Hepatocyte (in vitro differentiated cells): ENCODE data around the gene NFIA. TPM values are rescaled to one million over a fixed set of nuclear protein-coding genes. Genes with fewer than 3 reads are reported as not detected.

Experiments
- DNase-seq: peaks from one replicate; pipeline ENCODE4 v3.0.0-alpha.2; 2016; ENCODE audit warnings: low spot score
- H2AFZ ChIP-seq: fragments of 200-600 bp; sonication (generic); 2 replicates; pipeline ENCODE4 v1.6.0; 2016; ENCODE audit warnings: antibody characterized with exemption, mild to moderate bottlenecking
- H3K27ac ChIP-seq: fragments of 200-600 bp; sonication (generic); 2 replicates; pipeline ENCODE4 v1.5.1; 2016; ENCODE audit warnings: mild to moderate bottlenecking
- H3K27me3 ChIP-seq: fragments of 200-600 bp; sonication (generic); 2 replicates; pipeline ENCODE4 v1.6.1; 2016
- H3K36me3 ChIP-seq: fragments of 200-600 bp; sonication (generic); replicated peaks from 2 replicates; pipeline ENCODE4 v1.5.1; 2016; ENCODE audit warnings: low read depth; ENCODE audit not compliant: insufficient read depth
- H3K4me1 ChIP-seq: fragments of 200-600 bp; sonication (generic); 2 replicates; pipeline ENCODE4 v1.5.1; 2016; ENCODE audit warnings: mild to moderate bottlenecking, moderate library complexity; ENCODE audit not compliant: insufficient read depth
- H3K4me2 ChIP-seq: fragments of 200-600 bp; sonication (generic); 2 replicates; pipeline ENCODE4 v1.6.0; 2016
- H3K4me3 ChIP-seq: fragments of 200-600 bp; sonication (generic); 2 replicates; pipeline ENCODE4 v1.5.1; 2016; ENCODE audit warnings: mild to moderate bottlenecking
- H3K79me2 ChIP-seq: fragments of 200-600 bp; sonication (generic); 2 replicates; pipeline ENCODE4 v1.6.0; 2017; ENCODE audit warnings: mild to moderate bottlenecking
- H3K9me2 ChIP-seq: fragments of 200-600 bp; sonication (generic); replicated peaks from 2 replicates; pipeline ENCODE4 v1.6.0; 2017; ENCODE audit warnings: mild to moderate bottlenecking; ENCODE audit not compliant: insufficient read depth
- H3K9me3 ChIP-seq: fragments of 200-600 bp; sonication (generic); 2 replicates; pipeline ENCODE4 v1.5.1; 2016; ENCODE audit warnings: low read depth, mild to moderate bottlenecking
- H4K20me1 ChIP-seq: fragments of 200-600 bp; sonication (generic); 2 replicates; pipeline ENCODE4 v1.6.0; 2016; ENCODE audit warnings: mild to moderate bottlenecking; ENCODE audit not compliant: insufficient read depth, poor library complexity, severe bottlenecking
- CTCF ChIP-seq: fragments of 200-600 bp; sonication (generic); IDR thresholded peaks from 2 replicates; pipeline ENCODE4 v1.5.1; 2016; ENCODE audit warnings: antibody characterized with exemption, mild to moderate bottlenecking; ENCODE audit not compliant: poor library complexity
- EZH2 ChIP-seq: fragments of 200-600 bp; sonication (generic); IDR thresholded peaks from 2 replicates; pipeline ENCODE4 v1.6.1; 2016; ENCODE audit warnings: antibody characterized with exemption, mild to moderate bottlenecking, borderline replicate concordance
- EZH2phosphoT487 ChIP-seq: fragments of 200-600 bp; sonication (generic); IDR thresholded peaks from one replicate; pipeline ENCODE4 v1.6.1; 2018; ENCODE audit warnings: antibody characterized with exemption, mild to moderate bottlenecking, low read depth, moderate library complexity; ENCODE audit not compliant: unreplicated experiment, severe bottlenecking
- WGBS: methylation state at CpG from one replicate; pipeline ENCODE4 v1.1.6; 2016; ENCODE audit warnings: low lambda C conversion rate; ENCODE audit errors: missing lambda C conversion rate; 5-methylcytosine and 5-hydroxymethylcytosine counted together
- polyA plus RNA-seq: library from polyadenylated mRNA; unstranded; fragments of >200 nt; fragmentation: Nextera tagmentation; extraction: Ambion mirVana; gene quantifications from 2 replicates; pipeline ENCODE4 v1.2.1, GENCODE V29; 2016
- total RNA-seq: library from RNA; depleted of rRNA; stranded (reverse); fragments of >200 nt; gene quantifications from 2 replicates; pipeline ENCODE4 v1.2.3, GENCODE V29; 2014

NFIA gene
- total and polyA plus RNA-seq, 2 experiments from 2014 or later = 15.1 to 18.2 TPM

DNA sequence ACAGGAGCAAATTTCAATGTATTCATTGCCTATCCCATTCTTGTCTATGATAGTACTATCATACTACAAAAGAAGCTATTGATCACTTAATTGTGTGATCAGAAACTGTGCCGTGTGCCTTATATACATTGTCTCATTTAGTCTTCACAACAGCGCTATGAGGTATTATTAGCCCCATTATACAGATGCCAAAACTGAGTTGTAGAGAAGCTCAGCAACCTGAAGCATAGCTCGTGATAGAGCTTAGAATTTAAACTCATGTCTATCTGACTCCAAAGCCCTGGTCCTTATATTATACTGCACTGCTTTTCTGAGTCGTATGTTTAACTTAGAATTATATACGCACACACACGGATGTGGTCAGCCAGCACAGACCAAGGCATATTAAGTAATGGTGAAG is 315.1 kb downstream of the NFIA start:
- TF ChIP-seq EZH2phosphoT487 (no peak), EZH2 (no peak), CTCF (no peak)
- Histone ChIP-seq H3K36me3 (no peaks in the 10 kb centered on the region), H3K4me2 (no peak overlapping the region), H4K20me1 (no peaks in the 10 kb centered on the region), H3K9me2 (no peaks in the 10 kb centered on the region), H3K27me3 (no peaks in the 10 kb centered on the region), H3K27ac (peak overlapping the region; percentile 10), H3K9me3 (no peaks in the 10 kb centered on the region), H3K4me1 (peaks cover 26% of the 10 kb centered on the region), H3K79me2 (no peaks in the 10 kb centered on the region), H3K4me3 (no peak overlapping the region), H2AFZ (no peak overlapping the region)
- WGBS = 86% methylated on average over 6 of the region's 6 CpGs
- DNase-seq = no peak

- H3K27ac ChIP-seq = peak overlapping the region; percentile 10
These were observed 315.6 kb downstream of the NFIA start for GRCh38 chr1:61397935-61398334.

GRCh38 chr1:61399199-61399598 is 316.8 kb downstream of the NFIA start:
- Histone ChIP-seq H2AFZ (no peak overlapping the region), H3K27ac (peak overlapping the region; percentile 37), H3K9me3 (no peaks in the 10 kb centered on the region), H4K20me1 (no peaks in the 10 kb centered on the region), H3K36me3 (no peaks in the 10 kb centered on the region), H3K27me3 (no peaks in the 10 kb centered on the region), H3K4me1 (peaks cover 26% of the 10 kb centered on the region), H3K9me2 (no peaks in the 10 kb centered on the region), H3K4me2 (no peak overlapping the region), H3K79me2 (no peaks in the 10 kb centered on the region), H3K4me3 (no peak overlapping the region)
- no peak for DNase-seq
- TF ChIP-seq EZH2phosphoT487 = no peak
- no peak for TF ChIP-seq EZH2
- no peak for TF ChIP-seq CTCF
- WGBS = 44% methylated on average over 3 of the region's 3 CpGs

More at GRCh38 chr1:61397935-61398334, 315.6 kb downstream of the NFIA start:
- 43% methylated on average over 3 of the region's 3 CpGs for WGBS
- Histone ChIP-seq H3K79me2 (no peaks in the 10 kb centered on the region), H3K36me3 (no peaks in the 10 kb centered on the region), H3K9me3 (no peaks in the 10 kb centered on the region), H3K4me1 (peaks cover 26% of the 10 kb centered on the region), H2AFZ (no peak overlapping the region), H3K27me3 (no peaks in the 10 kb centered on the region), H3K4me3 (no peak overlapping the region), H3K9me2 (no peaks in the 10 kb centered on the region), H4K20me1 (no peaks in the 10 kb centered on the region), H3K4me2 (no peak overlapping the region)
- TF ChIP-seq EZH2 (no peak), EZH2phosphoT487 (no peak), CTCF (no peak)
- DNase-seq = peak; percentile 22

DNA sequence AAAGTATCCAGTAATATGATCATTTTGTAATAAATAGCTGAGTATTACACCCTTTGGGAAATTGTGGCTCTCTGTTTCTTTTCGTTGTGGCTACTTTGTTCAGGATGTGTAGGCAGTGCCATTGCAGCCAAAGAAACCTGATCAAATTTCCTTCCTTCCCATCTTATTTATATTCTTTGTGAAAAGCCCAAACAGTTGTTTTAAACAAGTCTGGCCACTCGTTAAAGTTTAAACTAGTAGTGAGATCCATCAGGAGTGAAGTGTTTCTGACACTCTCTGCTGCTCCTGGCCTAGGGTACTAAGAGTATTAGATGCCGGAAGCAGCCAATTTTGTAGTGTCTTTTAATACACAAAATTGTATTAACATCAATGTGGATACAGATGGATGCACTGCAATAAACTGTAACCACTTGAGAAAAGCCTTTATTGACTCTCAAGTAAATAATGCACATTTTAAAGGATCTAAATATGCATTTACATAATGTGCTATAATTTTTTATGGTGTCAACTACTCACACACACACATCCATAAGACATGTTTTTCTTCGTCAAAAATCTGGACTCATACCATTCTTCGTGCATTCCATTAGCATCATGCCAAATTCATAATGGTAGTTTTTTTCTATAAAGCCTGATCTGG is 317.9 kb downstream of the NFIA start:
- Histone ChIP-seq H2AFZ (no peak overlapping the region), H3K9me3 (no peaks in the 10 kb centered on the region), H4K20me1 (no peaks in the 10 kb centered on the region), H3K4me2 (no peak overlapping the region), H3K27ac (peak overlapping the region; percentile 37), H3K9me2 (no peaks in the 10 kb centered on the region), H3K4me1 (peaks cover 35% of the 10 kb centered on the region), H3K4me3 (no peak overlapping the region), H3K79me2 (no peaks in the 10 kb centered on the region), H3K36me3 (no peaks in the 10 kb centered on the region), H3K27me3 (no peaks in the 10 kb centered on the region)
- no peak for DNase-seq
- 60% methylated on average over 5 of the region's 5 CpGs for WGBS
- no peak for TF ChIP-seq EZH2
- TF ChIP-seq CTCF = no peak
- TF ChIP-seq EZH2phosphoT487 = no peak
